K562 (cell line): ENCODE results near the gene PEX13. TPM values are rescaled to one million over a fixed set of nuclear protein-coding genes. Genes with fewer than 3 reads are reported as not detected.

Experiments
- ATAC-seq: fragments of 200-7000 bp; cut with Tn5 transposase; 3 replicates; pipeline ENCODE4 v1.9.1; 2020; ENCODE audit warnings: moderate library complexity
- BruUV-seq: library from RNA; stranded (reverse); fragments of 400-500 nt; replicated peaks from 2 replicates; lab custom pipeline; 2021; lab: Mats Ljungman, UMichigan
- CTCF ChIA-PET: fragments of 300-600 bp; formaldehyde crosslinking; extraction: SDS; loops from one replicate; lab custom pipeline; 2021; ENCODE audit warnings: low intra/inter-chr PET ratio; lab: Yijun Ruan, JAX
- POLR2A ChIA-PET: fragments of 300-600, 350-650 bp; sonication (Branson Sonifier 250); formaldehyde crosslinking; extraction: SDS; loops from one replicate; lab custom pipeline; 2021; ENCODE audit warnings: antibody characterized with exemption, inconsistent platforms; lab: Yijun Ruan, JAX
- DNase-seq, 4 experiments: peaks; one replicate each; pipeline versions ENCODE4 v3.0.0 to v3.0.0-alpha.2; 2011 to 2018; ENCODE audit warnings: low spot score in 3 of 4, mixed read lengths in 3 of 4; ENCODE audit errors: extremely low read depth in 1 of 4
- FAIRE-seq: peaks from 2 replicates; lab custom pipeline; 2011; peaks lifted over from hg19 to GRCh38; lab: Jason Lieb, UNC
- H2AFZ ChIP-seq: 2 replicates; pipeline ENCODE4 v1.6.0; 2011; ENCODE audit warnings: low read depth, low read length, control low read depth, inconsistent platforms
- H3K27ac ChIP-seq: fragments of 200-600 bp; 3 replicates; pipeline ENCODE4 v1.8.0; 2011; ENCODE audit warnings: low read depth, mild to moderate bottlenecking, control low read depth, inconsistent platforms, low read length, moderate library complexity, mixed read lengths; ENCODE audit errors: extremely low read depth
- H3K27me3 ChIP-seq, 2 experiments: fragments of 300-600 bp in 1 of 2; 2 replicates in 1 of 2; 3 replicates in 1 of 2; pipeline versions ENCODE4 v1.6.0 to v1.8.0; 2011; ENCODE audit warnings: inconsistent platforms in 2 of 2, low read length in 2 of 2, mild to moderate bottlenecking in 1 of 2, mixed read lengths in 1 of 2, moderate library complexity in 1 of 2; ENCODE audit not compliant: control insufficient read depth in 2 of 2, insufficient read depth in 2 of 2
- H3K36me3 ChIP-seq: fragments of 300-600 bp; 3 replicates; pipeline ENCODE4 v1.8.0; 2011; ENCODE audit warnings: mild to moderate bottlenecking, low read length, inconsistent platforms; ENCODE audit not compliant: control insufficient read depth, insufficient read depth
- H3K4me1 ChIP-seq, 2 experiments: fragments of 200-600 bp in 1 of 2; replicated peaks in 1 of 2; 2 replicates in 1 of 2; 3 replicates in 1 of 2; pipeline versions ENCODE4 v1.5.1 to v1.8.0; 2011; ENCODE audit warnings: inconsistent platforms in 2 of 2, low read length in 2 of 2, mild to moderate bottlenecking in 1 of 2, mixed read lengths in 1 of 2, moderate library complexity in 1 of 2; ENCODE audit not compliant: control insufficient read depth in 2 of 2, insufficient read depth in 2 of 2
- H3K4me2 ChIP-seq: 2 replicates; pipeline ENCODE4 v1.6.1; 2011; ENCODE audit warnings: low read length, control low read depth, inconsistent platforms, mixed read lengths; ENCODE audit not compliant: insufficient read depth
- H3K4me3 ChIP-seq: fragments of 200-600 bp; sonication (generic), shearing (Covaris generic); 2 replicates; pipeline ENCODE4 v1.5.1; 2016; ENCODE audit warnings: control low read depth, inconsistent platforms
- H3K79me2 ChIP-seq: fragments of 200-600 bp; 3 replicates; pipeline ENCODE4 v1.8.0; 2011; ENCODE audit warnings: low read length, inconsistent platforms; ENCODE audit not compliant: control insufficient read depth, insufficient read depth
- H3K9ac ChIP-seq, 2 experiments: 2 replicates each; pipeline versions ENCODE4 v1.6.0 to v1.6.1; 2011; ENCODE audit warnings: low read depth in 2 of 2, low read length in 2 of 2, control low read depth in 1 of 2, inconsistent platforms in 1 of 2, mild to moderate bottlenecking in 1 of 2, mixed read lengths in 1 of 2; ENCODE audit not compliant: insufficient read depth in 1 of 2
- H3K9me1 ChIP-seq: one replicate; pipeline ENCODE4 v1.6.0; 2011; ENCODE audit warnings: inconsistent platforms, mild to moderate bottlenecking, low read length, moderate library complexity; ENCODE audit not compliant: control insufficient read depth, insufficient read depth
- H3K9me3 ChIP-seq: replicated peaks from 2 replicates; pipeline ENCODE4 v1.5.1; 2011; ENCODE audit warnings: low read depth, low read length, inconsistent platforms; ENCODE audit not compliant: control insufficient read depth, insufficient read depth
- H4K20me1 ChIP-seq: replicated peaks from 2 replicates; pipeline ENCODE4 v1.6.1; 2011; ENCODE audit warnings: low read length, inconsistent platforms, mixed read lengths; ENCODE audit not compliant: control insufficient read depth, insufficient read depth
- MEIS2 ChIP-seq: fragments of 450-650 bp; IDR thresholded peaks from 2 replicates; pipeline ENCODE4 v1.6.1; 2014; ENCODE audit warnings: mild to moderate bottlenecking; ENCODE audit not compliant: partially characterized antibody
- SMAD1 ChIP-seq: fragments of 150-350 bp; IDR thresholded peaks from 2 replicates; pipeline ENCODE4 v1.6.1; 2014; ENCODE audit warnings: low read length, low read depth; ENCODE audit not compliant: partially characterized antibody
- WGBS: fragments of 100-300 bp; shearing (Covaris generic); methylation state at CpG from one replicate; pipeline ENCODE4 v1.1.6; 2016; ENCODE audit warnings: low coverage, mixed read lengths; ENCODE audit not compliant: insufficient coverage; ENCODE audit errors: missing lambda C conversion rate; 5-methylcytosine and 5-hydroxymethylcytosine counted together
- in situ Hi-C: fragments of 300-500 bp; cut with MboI; formaldehyde crosslinking; loops from 4 replicates; pipeline ENCODE4 v1.15.0; 2018; ENCODE audit warnings: inconsistent platforms, mixed read lengths
- intact Hi-C: fragments of 100-400 bp; cut with micrococcal nuclease; formaldehyde crosslinking; loops from 2 replicates; pipeline ENCODE4 v1.14.2; 2022
- polyA plus RNA-seq, 8 experiments: library from polyadenylated mRNA; depleted of rRNA in 4 of 8; stranded (reverse) in 5 of 8; unstranded in 3 of 8; fragments of >200 nt; fragmentation: Nextera tagmentation in 2 of 8; fragmentation: Illumina TruSeq in 1 of 8; extraction: Ambion mirVana in 2 of 8; extraction: Trizol in 1 of 8; gene quantifications; 2 replicates each; pipeline versions ENCODE4 v1.2.1 to v1.2.3, GENCODE V29; 2011 to 2014; ENCODE audit warnings: inconsistent platforms in 1 of 8, missing spikeins in 1 of 8
- total RNA-seq, 7 experiments: library from RNA; depleted of rRNA in 6 of 7; stranded (reverse); fragments of >200 nt in 6 of 7; fragmentation: Illumina TruSeq in 2 of 7; extraction: Trizol in 2 of 7; gene quantifications; 2 replicates each; pipeline versions ENCODE4 v1.2.1 to v1.2.3, GENCODE V29; 2011 to 2021; ENCODE audit warnings: low replicate concordance in 1 of 7
- TF ChIP-seq, protein P1 (sequence below), 2 experiments: IDR thresholded peaks in 1 of 2; conservative IDR thresholded peaks in 1 of 2; 2 replicates each; pipeline ENCODE4 v1.6.1; 2016; ENCODE audit warnings: low read depth in 2 of 2, mild to moderate bottlenecking in 1 of 2, missing compliant biosample characterization in 1 of 2, missing genetic modification characterization in 1 of 2, moderate library complexity in 1 of 2

Gene PEX13
- total and polyA plus RNA-seq, 9 of the 15 experiments (the other 6 are each of a cell fraction or from before 2014, with no cell fraction given) = 4.0 to 30.4 (median 18.8) TPM

DNA sequence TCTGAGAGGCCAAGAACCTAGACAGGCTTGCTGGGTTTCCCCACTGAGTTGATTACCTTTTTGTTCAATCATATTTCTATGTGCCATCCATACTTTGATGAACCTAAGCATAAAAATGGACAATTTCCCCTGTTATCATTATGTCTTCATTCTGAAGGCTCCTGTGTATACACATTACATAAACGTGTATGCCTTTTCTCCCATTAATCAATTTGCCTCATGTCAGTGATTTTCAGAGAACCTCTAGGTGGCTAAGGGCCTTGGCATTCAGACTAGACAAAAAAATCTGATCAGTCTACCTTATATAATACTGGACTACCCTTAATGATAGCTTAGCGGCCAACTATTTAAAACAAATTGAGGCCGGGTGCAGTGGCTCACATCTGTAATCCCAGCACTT lies 4.1 kb upstream of the PEX13 start:
- intact Hi-C loops (no loop called here), in situ Hi-C loops (no loop called here)
- no TSS peak for BruUV-seq
- no peak overlapping the region for H3K4me3 ChIP-seq
- TF ChIP-seq, protein P1, sequence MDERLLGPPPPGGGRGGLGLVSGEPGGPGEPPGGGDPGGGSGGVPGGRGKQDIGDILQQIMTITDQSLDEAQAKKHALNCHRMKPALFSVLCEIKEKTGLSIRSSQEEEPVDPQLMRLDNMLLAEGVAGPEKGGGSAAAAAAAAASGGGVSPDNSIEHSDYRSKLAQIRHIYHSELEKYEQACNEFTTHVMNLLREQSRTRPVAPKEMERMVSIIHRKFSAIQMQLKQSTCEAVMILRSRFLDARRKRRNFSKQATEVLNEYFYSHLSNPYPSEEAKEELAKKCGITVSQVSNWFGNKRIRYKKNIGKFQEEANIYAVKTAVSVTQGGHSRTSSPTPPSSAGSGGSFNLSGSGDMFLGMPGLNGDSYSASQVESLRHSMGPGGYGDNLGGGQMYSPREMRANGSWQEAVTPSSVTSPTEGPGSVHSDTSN (CRISPR knock-in tag; IDR thresholded peaks at IDR 0.05; ENCODE audit: low read depth) = no peak
- TF ChIP-seq, protein P1 (tag; conservative IDR thresholded peaks at IDR 0.05; ENCODE audit: low read depth) = peak; percentile 52
- TF ChIP-seq MEIS2 = peak; percentile 14
- no peak for TF ChIP-seq SMAD1
- H3K27ac ChIP-seq = no peak overlapping the region
- 24% methylated on average over 3 of the region's 3 CpGs for WGBS
- no peak overlapping the region for H2AFZ ChIP-seq
- ATAC-seq = no peak
- POLR2A ChIA-PET = no interaction called here
- H4K20me1 ChIP-seq = no peaks in the 10 kb centered on the region
- H3K36me3 ChIP-seq = peaks cover 6% of the 10 kb centered on the region; the same call in 1 of the 3 replicates
- no peaks in the 10 kb centered on the region for H3K4me1 ChIP-seq
- FAIRE-seq = no peak
- H3K27me3 ChIP-seq = no peaks in the 10 kb centered on the region
- H3K9me3 ChIP-seq = no peaks in the 10 kb centered on the region
- DNase-seq = no peak
- H3K79me2 ChIP-seq = peaks cover 23% of the 10 kb centered on the region
- H3K9me1 ChIP-seq = no peaks in the 10 kb centered on the region
- CTCF ChIA-PET = no interaction called here
- H3K9ac ChIP-seq = no peak overlapping the region
- H3K4me2 ChIP-seq = no peak overlapping the region
